K562 (cell line): ENCODE results near the gene TYRO3. TPM values are rescaled to one million over a fixed set of nuclear protein-coding genes. Genes with fewer than 3 reads are reported as not detected.

Experiments used
- ATAC-seq: fragments of 200-7000 bp; cut with Tn5 transposase; 3 replicates; pipeline ENCODE4 v1.9.1; 2020; ENCODE audit warnings: moderate library complexity
- BruUV-seq: library from RNA; stranded (reverse); fragments of 400-500 nt; replicated peaks from 2 replicates; lab custom pipeline; 2021; lab: Mats Ljungman, UMichigan
- CTCF ChIA-PET: fragments of 300-600 bp; formaldehyde crosslinking; extraction: SDS; loops from one replicate; lab custom pipeline; 2021; ENCODE audit warnings: low intra/inter-chr PET ratio; lab: Yijun Ruan, JAX
- POLR2A ChIA-PET: fragments of 300-600, 350-650 bp; sonication (Branson Sonifier 250); formaldehyde crosslinking; extraction: SDS; loops from one replicate; lab custom pipeline; 2021; ENCODE audit warnings: antibody characterized with exemption, inconsistent platforms; lab: Yijun Ruan, JAX
- DNase-seq, 4 experiments: peaks; one replicate each; pipeline versions ENCODE4 v3.0.0 to v3.0.0-alpha.2; 2011 to 2018; ENCODE audit warnings: low spot score in 3 of 4, mixed read lengths in 3 of 4; ENCODE audit errors: extremely low read depth in 1 of 4
- FAIRE-seq: peaks from 2 replicates; lab custom pipeline; 2011; peaks lifted over from hg19 to GRCh38; lab: Jason Lieb, UNC
- H2AFZ ChIP-seq: 2 replicates; pipeline ENCODE4 v1.6.0; 2011; ENCODE audit warnings: low read depth, low read length, control low read depth, inconsistent platforms
- H3K27ac ChIP-seq: fragments of 200-600 bp; 3 replicates; pipeline ENCODE4 v1.8.0; 2011; ENCODE audit warnings: low read depth, mild to moderate bottlenecking, control low read depth, inconsistent platforms, low read length, moderate library complexity, mixed read lengths; ENCODE audit errors: extremely low read depth
- H3K27me3 ChIP-seq, 2 experiments: fragments of 300-600 bp in 1 of 2; 2 replicates in 1 of 2; 3 replicates in 1 of 2; pipeline versions ENCODE4 v1.6.0 to v1.8.0; 2011; ENCODE audit warnings: inconsistent platforms in 2 of 2, low read length in 2 of 2, mild to moderate bottlenecking in 1 of 2, mixed read lengths in 1 of 2, moderate library complexity in 1 of 2; ENCODE audit not compliant: control insufficient read depth in 2 of 2, insufficient read depth in 2 of 2
- H3K36me3 ChIP-seq: fragments of 300-600 bp; 3 replicates; pipeline ENCODE4 v1.8.0; 2011; ENCODE audit warnings: mild to moderate bottlenecking, low read length, inconsistent platforms; ENCODE audit not compliant: control insufficient read depth, insufficient read depth
- H3K4me1 ChIP-seq, 2 experiments: fragments of 200-600 bp in 1 of 2; replicated peaks in 1 of 2; 2 replicates in 1 of 2; 3 replicates in 1 of 2; pipeline versions ENCODE4 v1.5.1 to v1.8.0; 2011; ENCODE audit warnings: inconsistent platforms in 2 of 2, low read length in 2 of 2, mild to moderate bottlenecking in 1 of 2, mixed read lengths in 1 of 2, moderate library complexity in 1 of 2; ENCODE audit not compliant: control insufficient read depth in 2 of 2, insufficient read depth in 2 of 2
- H3K4me2 ChIP-seq: 2 replicates; pipeline ENCODE4 v1.6.1; 2011; ENCODE audit warnings: low read length, control low read depth, inconsistent platforms, mixed read lengths; ENCODE audit not compliant: insufficient read depth
- H3K4me3 ChIP-seq: fragments of 200-600 bp; sonication (generic), shearing (Covaris generic); 2 replicates; pipeline ENCODE4 v1.5.1; 2016; ENCODE audit warnings: control low read depth, inconsistent platforms
- H3K79me2 ChIP-seq: fragments of 200-600 bp; 3 replicates; pipeline ENCODE4 v1.8.0; 2011; ENCODE audit warnings: low read length, inconsistent platforms; ENCODE audit not compliant: control insufficient read depth, insufficient read depth
- H3K9ac ChIP-seq, 2 experiments: 2 replicates each; pipeline versions ENCODE4 v1.6.0 to v1.6.1; 2011; ENCODE audit warnings: low read depth in 2 of 2, low read length in 2 of 2, control low read depth in 1 of 2, inconsistent platforms in 1 of 2, mild to moderate bottlenecking in 1 of 2, mixed read lengths in 1 of 2; ENCODE audit not compliant: insufficient read depth in 1 of 2
- H3K9me1 ChIP-seq: one replicate; pipeline ENCODE4 v1.6.0; 2011; ENCODE audit warnings: inconsistent platforms, mild to moderate bottlenecking, low read length, moderate library complexity; ENCODE audit not compliant: control insufficient read depth, insufficient read depth
- H3K9me3 ChIP-seq: replicated peaks from 2 replicates; pipeline ENCODE4 v1.5.1; 2011; ENCODE audit warnings: low read depth, low read length, inconsistent platforms; ENCODE audit not compliant: control insufficient read depth, insufficient read depth
- H4K20me1 ChIP-seq: replicated peaks from 2 replicates; pipeline ENCODE4 v1.6.1; 2011; ENCODE audit warnings: low read length, inconsistent platforms, mixed read lengths; ENCODE audit not compliant: control insufficient read depth, insufficient read depth
- ARID2 ChIP-seq: fragments of 450-650 bp; IDR thresholded peaks from 2 replicates; pipeline ENCODE4 v1.6.1; 2017; ENCODE audit warnings: antibody characterized with exemption, mild to moderate bottlenecking
- CEBPZ ChIP-seq: fragments of 150-350 bp; IDR thresholded peaks from 2 replicates; pipeline ENCODE4 v1.6.1; 2014; ENCODE audit warnings: low read depth, mild to moderate bottlenecking, low read length, borderline replicate concordance
- CREM ChIP-seq: IDR thresholded peaks from 2 replicates; pipeline ENCODE4 v1.6.1; 2014; ENCODE audit warnings: antibody characterized with exemption, low read depth
- DEAF1 ChIP-seq: fragments of 450-650 bp; formaldehyde crosslinking; IDR thresholded peaks from 2 replicates; pipeline ENCODE4 v1.4.0; 2020; ENCODE audit warnings: mild to moderate bottlenecking, moderate library complexity
- DNMT1 ChIP-seq: fragments of 450-650 bp; IDR thresholded peaks from 2 replicates; pipeline ENCODE4 v1.6.1; 2016; ENCODE audit warnings: antibody characterized with exemption, mild to moderate bottlenecking
- MYNN ChIP-seq, 2 experiments: sonication (generic); formaldehyde crosslinking in 1 of 2; IDR thresholded peaks; 2 replicates each; pipeline versions ENCODE4 v1.5.0 to v1.6.1; 2016 to 2020; ENCODE audit warnings: antibody characterized with exemption in 1 of 2, missing genetic modification reagents in 1 of 2
- TAF1 ChIP-seq: IDR thresholded peaks from 2 replicates; pipeline ENCODE4 v1.6.1; 2011; ENCODE audit warnings: mild to moderate bottlenecking, low read length, moderate library complexity; ENCODE audit not compliant: insufficient read depth, control insufficient read depth, severe bottlenecking; ENCODE audit errors: extremely low read depth
- ZNF280B ChIP-seq: fragments of 250-450 bp; sonication (Bioruptor Pico); IDR thresholded peaks from 2 replicates; pipeline ENCODE4 v1.5.1; 2021; ENCODE audit warnings: mild to moderate bottlenecking
- ZNF740 ChIP-seq, 3 experiments: fragments of 200-800 bp in 1 of 3; sonication (Bioruptor generic) in 1 of 3; sonication (generic) in 1 of 3; formaldehyde crosslinking in 1 of 3; IDR thresholded peaks; 2 replicates each; pipeline versions ENCODE4 v1.6.1 to v1.8.0; 2016 to 2022; ENCODE audit warnings: mild to moderate bottlenecking in 2 of 3, missing compliant biosample characterization in 2 of 3, missing genetic modification characterization in 2 of 3, missing genetic modification reagents in 1 of 3
- WGBS: fragments of 100-300 bp; shearing (Covaris generic); methylation state at CpG from one replicate; pipeline ENCODE4 v1.1.6; 2016; ENCODE audit warnings: low coverage, mixed read lengths; ENCODE audit not compliant: insufficient coverage; ENCODE audit errors: missing lambda C conversion rate; 5-methylcytosine and 5-hydroxymethylcytosine counted together
- in situ Hi-C: fragments of 300-500 bp; cut with MboI; formaldehyde crosslinking; loops from 4 replicates; pipeline ENCODE4 v1.15.0; 2018; ENCODE audit warnings: inconsistent platforms, mixed read lengths
- intact Hi-C: fragments of 100-400 bp; cut with micrococcal nuclease; formaldehyde crosslinking; loops from 2 replicates; pipeline ENCODE4 v1.14.2; 2022
- polyA plus RNA-seq, 8 experiments: library from polyadenylated mRNA; depleted of rRNA in 4 of 8; stranded (reverse) in 5 of 8; unstranded in 3 of 8; fragments of >200 nt; fragmentation: Nextera tagmentation in 2 of 8; fragmentation: Illumina TruSeq in 1 of 8; extraction: Ambion mirVana in 2 of 8; extraction: Trizol in 1 of 8; gene quantifications; 2 replicates each; pipeline versions ENCODE4 v1.2.1 to v1.2.3, GENCODE V29; 2011 to 2014; ENCODE audit warnings: inconsistent platforms in 1 of 8, missing spikeins in 1 of 8
- total RNA-seq, 7 experiments: library from RNA; depleted of rRNA in 6 of 7; stranded (reverse); fragments of >200 nt in 6 of 7; fragmentation: Illumina TruSeq in 2 of 7; extraction: Trizol in 2 of 7; gene quantifications; 2 replicates each; pipeline versions ENCODE4 v1.2.1 to v1.2.3, GENCODE V29; 2011 to 2021; ENCODE audit warnings: low replicate concordance in 1 of 7

The TYRO3 gene
- total and polyA plus RNA-seq, 9 of the 15 experiments (the other 6 are each of a cell fraction or from before 2014, with no cell fraction given) = 2.6 to 39.6 (median 18.6) TPM

GRCh38 chr15:41603941-41604911 lies 45.2 kb downstream of the TYRO3 start:
- Histone ChIP-seq H3K4me2 (peak overlapping the region; percentile 38), H3K9me3 (no peaks in the 10 kb centered on the region), H3K27ac (no peak overlapping the region), H2AFZ (peak overlapping the region; percentile 74), H3K36me3 (no peaks in the 10 kb centered on the region), H3K4me3 (no peak overlapping the region), H3K27me3 (peaks cover 0 to 7% of the 10 kb centered on the region in 2 experiments; a peak in 3 of 5 replicates), H4K20me1 (no peaks in the 10 kb centered on the region), H3K4me1 (peaks cover 0 to 16% of the 10 kb centered on the region in 2 experiments; a peak in 3 of 5 replicates), H3K79me2 (no peaks in the 10 kb centered on the region), H3K9ac (no peak overlapping the region), H3K9me1 (no peaks in the 10 kb centered on the region)
- peak; percentile 63 to 65 (median 64) for DNase-seq
- in situ Hi-C loops (loop anchor here (10.0 kb wide), 1 partner anchor 211 kb away; no protein-coding TSS in a partner anchor), intact Hi-C loops (loop anchor here (1.0 to 5.0 kb wide), 2 partner anchors 58 to 207 kb away; partner anchors contain the start of gene MGA)
- 1% methylated on average over 13 of the region's 13 CpGs for WGBS
- ATAC-seq = peak; percentile 93
- no TSS peak for BruUV-seq
- peak; percentile 80 for FAIRE-seq
- ChIA-PET CTCF (interaction anchor here (0.6 to 1.3 kb wide), 4 partner anchors 47 to 207 kb away, joined by 3 to 4 read pairs (median 3); no protein-coding TSS in a partner anchor), POLR2A (interaction anchor here (0.5 to 1.7 kb wide), 7 partner anchors 8 to 130 kb away, joined by 3 to 7 read pairs (median 3); no protein-coding TSS in a partner anchor)
- TF ChIP-seq ZNF740 (CRISPR knock-in tag; IDR thresholded peaks at IDR 0.05) = peak; percentile 56; the same call in 1 of the 2 replicates
- no peak for TF ChIP-seq ZNF740 (tag; IDR thresholded peaks at IDR 0.05)
- TF ChIP-seq DNMT1 = no peak
- TF ChIP-seq CEBPZ = no peak
- no peak for TF ChIP-seq TAF1
- TF ChIP-seq DEAF1 (CRISPR knock-in tag) = 0 out of 2 replicates have a peak, but pooled peaks have one; percentile 27
- peak; percentile 10; the same call in 1 of the 2 replicates for TF ChIP-seq CREM
- peak; percentile 50; the same call in 1 of the 2 replicates for TF ChIP-seq MYNN (IDR thresholded peaks at IDR 0.05)
- no peak for TF ChIP-seq MYNN (CRISPR knock-in tag; IDR thresholded peaks at IDR 0.05)
- TF ChIP-seq ZNF280B (CRISPR knock-in tag) = no peak
- TF ChIP-seq ARID2 = peak; percentile 87
